ENCODE measurements around the gene ZCRB1. TPM values are rescaled to one million over a fixed set of nuclear protein-coding genes. Genes with fewer than 3 reads are reported as not detected.
"Not testable (repeated sequence)": the region's sequence is repeated elsewhere in the genome, so short reads cannot be mapped to it uniquely, and the experiment has no call there.

ZCRB1 gene
- total RNA-seq, 6 experiments from 2014 or later = 54.0 to 71.8 (median 64.6) TPM

DNA sequence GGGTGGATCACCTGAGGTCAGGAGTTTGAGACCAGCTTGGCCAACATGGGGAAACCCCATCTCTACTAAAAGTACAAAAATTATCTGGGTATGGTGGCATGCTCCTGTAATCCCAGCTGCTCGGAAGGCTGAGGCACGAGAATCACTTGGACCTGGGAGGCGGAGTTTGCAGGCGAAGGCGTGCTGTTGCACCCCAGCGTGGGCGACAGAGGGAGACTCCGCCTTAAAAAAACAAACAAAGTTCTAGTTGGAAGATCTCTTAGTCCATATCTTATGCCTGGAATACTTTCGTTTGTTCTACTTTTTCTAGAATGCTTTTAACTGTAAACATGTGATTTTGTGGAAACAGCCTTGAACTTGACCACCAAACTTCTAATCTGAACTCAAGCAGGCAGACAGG, 38.8 kb upstream of the ZCRB1 start:
- H3K27me3 Mint-ChIP-seq (ENCODE audit: insufficient read depth) = no peaks in the 10 kb centered on the region
- DNase-seq = no peak
- H3K27ac Mint-ChIP-seq = no peak overlapping the region
- TF ChIP-seq, protein P1, sequence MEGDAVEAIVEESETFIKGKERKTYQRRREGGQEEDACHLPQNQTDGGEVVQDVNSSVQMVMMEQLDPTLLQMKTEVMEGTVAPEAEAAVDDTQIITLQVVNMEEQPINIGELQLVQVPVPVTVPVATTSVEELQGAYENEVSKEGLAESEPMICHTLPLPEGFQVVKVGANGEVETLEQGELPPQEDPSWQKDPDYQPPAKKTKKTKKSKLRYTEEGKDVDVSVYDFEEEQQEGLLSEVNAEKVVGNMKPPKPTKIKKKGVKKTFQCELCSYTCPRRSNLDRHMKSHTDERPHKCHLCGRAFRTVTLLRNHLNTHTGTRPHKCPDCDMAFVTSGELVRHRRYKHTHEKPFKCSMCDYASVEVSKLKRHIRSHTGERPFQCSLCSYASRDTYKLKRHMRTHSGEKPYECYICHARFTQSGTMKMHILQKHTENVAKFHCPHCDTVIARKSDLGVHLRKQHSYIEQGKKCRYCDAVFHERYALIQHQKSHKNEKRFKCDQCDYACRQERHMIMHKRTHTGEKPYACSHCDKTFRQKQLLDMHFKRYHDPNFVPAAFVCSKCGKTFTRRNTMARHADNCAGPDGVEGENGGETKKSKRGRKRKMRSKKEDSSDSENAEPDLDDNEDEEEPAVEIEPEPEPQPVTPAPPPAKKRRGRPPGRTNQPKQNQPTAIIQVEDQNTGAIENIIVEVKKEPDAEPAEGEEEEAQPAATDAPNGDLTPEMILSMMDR (IDR thresholded peaks at IDR 0.05) = no peak
- no peak overlapping the region for H3K4me3 Mint-ChIP-seq
- H3K9me3 Mint-ChIP-seq = no peaks in the 10 kb centered on the region
- peaks cover 17% of the 10 kb centered on the region; the same call in 1 of the 2 replicates for H3K36me3 Mint-ChIP-seq (ENCODE audit: low read depth)
- H3K4me1 Mint-ChIP-seq (ENCODE audit: low read depth) = peaks cover 25% of the 10 kb centered on the region

DNA sequence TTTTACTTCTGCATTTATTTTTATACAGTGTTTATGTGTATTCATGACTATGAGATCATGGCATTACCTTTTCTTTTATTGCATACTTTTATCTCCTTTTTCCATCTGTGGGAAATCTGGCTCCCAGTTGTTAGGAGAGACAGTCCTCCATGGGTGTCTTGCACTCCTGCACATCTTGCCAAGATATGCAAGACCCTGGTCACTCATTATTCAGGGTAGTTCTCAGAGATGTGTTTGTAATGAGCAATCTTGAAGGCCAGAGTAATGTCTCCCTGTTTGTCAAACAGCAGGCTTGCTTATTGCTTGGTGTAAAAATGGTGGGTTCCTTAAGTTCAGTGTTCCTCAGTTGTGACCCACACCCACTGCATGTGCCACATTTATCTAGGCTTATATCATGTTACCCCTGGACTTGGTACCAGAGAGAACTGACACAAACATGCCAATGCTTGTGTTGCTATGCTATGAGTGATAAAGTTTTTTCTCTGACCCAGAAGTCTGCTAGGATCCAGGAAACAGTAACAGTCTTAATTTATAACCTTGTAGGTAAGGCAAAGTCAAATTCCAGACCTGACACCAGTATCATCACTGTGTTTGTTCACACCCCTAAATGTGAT, 36.9 kb upstream of the ZCRB1 start:
- no peak for DNase-seq
- Mint-ChIP-seq H3K4me3 (no peak overlapping the region), H3K27ac (peak overlapping the region; percentile 12; the same call in 1 of the 2 replicates), H3K9me3 (no peaks in the 10 kb centered on the region), H3K27me3 (ENCODE audit: insufficient read depth) (no peaks in the 10 kb centered on the region), H3K4me1 (ENCODE audit: low read depth) (peaks cover 25% of the 10 kb centered on the region), H3K36me3 (ENCODE audit: low read depth) (peaks cover 21% of the 10 kb centered on the region; the same call in 1 of the 2 replicates)
- TF ChIP-seq, protein P1 (IDR thresholded peaks at IDR 0.05) = no peak

DNA sequence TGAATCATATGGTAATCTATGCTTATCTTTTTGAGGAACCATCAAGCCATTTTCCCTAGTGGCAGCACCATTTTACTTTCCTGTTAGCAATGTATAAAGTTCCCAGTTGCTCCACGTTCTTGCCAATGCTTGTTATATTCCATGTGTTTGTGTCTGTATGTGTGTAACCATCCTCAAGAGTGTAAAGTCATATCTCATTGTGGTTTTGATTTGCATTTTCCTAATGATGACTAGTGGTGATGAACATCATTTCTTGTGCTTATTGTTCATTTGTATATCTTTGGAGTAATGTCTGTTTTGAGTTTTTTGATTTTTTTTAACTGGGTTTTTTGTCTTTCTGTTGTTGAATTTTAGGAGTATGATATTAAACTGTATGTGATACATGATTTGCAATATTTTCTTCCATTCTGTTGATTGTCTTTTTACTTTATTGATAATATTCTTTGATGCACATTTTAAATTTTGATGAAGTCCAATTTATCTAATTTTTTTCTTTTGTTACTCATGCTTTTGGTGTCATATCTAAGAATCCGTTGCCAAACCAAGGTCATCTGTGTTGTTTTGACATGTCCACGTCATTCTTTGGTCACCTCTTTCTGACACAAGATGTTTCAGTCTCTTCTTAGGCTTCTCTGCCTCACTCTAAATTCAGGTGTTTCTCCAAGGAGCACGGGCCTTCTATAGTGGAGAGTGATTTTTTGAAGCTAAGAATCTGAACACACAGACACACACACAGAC, 36.2 kb upstream of the ZCRB1 start:
- peaks cover 25% of the 10 kb centered on the region for H3K4me1 Mint-ChIP-seq (ENCODE audit: low read depth)
- no peak for DNase-seq
- H3K27ac Mint-ChIP-seq = no peak overlapping the region
- H3K36me3 Mint-ChIP-seq (ENCODE audit: low read depth) = peaks cover 21% of the 10 kb centered on the region; the same call in 1 of the 2 replicates
- TF ChIP-seq, protein P1 (IDR thresholded peaks at IDR 0.05) = no peak
- no peaks in the 10 kb centered on the region for H3K9me3 Mint-ChIP-seq
- H3K27me3 Mint-ChIP-seq (ENCODE audit: insufficient read depth) = no peaks in the 10 kb centered on the region
- H3K4me3 Mint-ChIP-seq = no peak overlapping the region

DNA sequence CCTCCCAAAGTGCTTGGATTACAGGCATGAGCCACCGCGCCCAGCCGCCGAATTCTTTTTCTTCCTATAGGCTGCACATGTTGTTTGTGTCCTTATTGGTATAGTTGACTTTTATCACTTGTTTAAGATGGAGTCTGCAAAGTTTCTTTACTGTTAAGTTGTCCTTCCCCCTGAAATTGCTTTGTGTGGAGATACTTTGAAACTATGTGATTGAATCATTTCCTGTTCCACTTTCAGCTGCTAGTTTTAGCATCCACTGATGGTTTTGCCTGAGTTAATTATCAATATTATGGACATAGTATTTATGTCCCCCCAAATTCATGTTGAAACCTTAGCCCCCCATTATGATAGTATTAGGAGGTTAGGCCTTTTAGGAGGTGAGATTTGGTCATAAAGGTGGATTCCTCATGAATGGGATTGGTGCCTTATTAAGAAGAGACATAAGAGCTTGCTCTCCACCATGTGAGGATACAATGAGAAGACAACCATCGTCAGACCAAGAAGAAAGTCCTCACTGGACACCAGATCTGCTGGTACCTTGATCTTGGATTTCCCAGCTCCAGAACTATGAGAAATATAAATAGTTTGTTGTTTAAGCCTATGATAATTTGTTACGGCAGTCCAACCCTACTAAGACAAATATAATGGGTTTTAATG, 35.0 kb upstream of the ZCRB1 start:
- Mint-ChIP-seq H3K9me3 (no peaks in the 10 kb centered on the region), H3K27ac (peak overlapping the region; percentile 17), H3K4me3 (no peak overlapping the region), H3K36me3 (ENCODE audit: low read depth) (peaks cover 21% of the 10 kb centered on the region; the same call in 1 of the 2 replicates), H3K27me3 (ENCODE audit: insufficient read depth) (no peaks in the 10 kb centered on the region), H3K4me1 (ENCODE audit: low read depth) (peaks cover 25% of the 10 kb centered on the region)
- DNase-seq = no peak
- TF ChIP-seq, protein P1 (IDR thresholded peaks at IDR 0.05) = no peak

DNA sequence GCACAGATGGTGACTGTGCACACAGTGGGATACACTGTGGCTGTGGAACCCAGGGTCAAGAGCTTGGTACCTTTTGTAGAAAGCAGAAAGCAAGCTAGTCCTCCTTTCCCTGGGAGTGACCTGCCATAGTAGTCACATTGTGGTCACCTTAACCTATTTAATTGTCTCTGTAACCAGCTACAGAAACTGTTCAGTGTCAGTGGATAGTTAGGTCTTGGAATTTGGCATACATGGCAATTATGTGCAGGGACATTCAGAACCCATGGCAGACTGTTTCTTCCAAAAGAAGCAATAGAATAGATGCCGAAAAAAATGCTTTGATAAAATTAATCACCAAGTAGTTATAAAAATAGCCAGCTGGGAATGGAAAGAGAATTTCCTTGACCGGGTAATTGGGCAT, 30.4 kb upstream of the ZCRB1 start:
- H3K4me3 Mint-ChIP-seq = no peak overlapping the region
- H3K4me1 Mint-ChIP-seq (ENCODE audit: low read depth) = peaks cover 13% of the 10 kb centered on the region
- H3K9me3 Mint-ChIP-seq = no peaks in the 10 kb centered on the region
- DNase-seq = no peak
- H3K27me3 Mint-ChIP-seq (ENCODE audit: insufficient read depth) = no peaks in the 10 kb centered on the region
- H3K36me3 Mint-ChIP-seq (ENCODE audit: low read depth) = peaks cover 9% of the 10 kb centered on the region; the same call in 1 of the 2 replicates
- TF ChIP-seq, protein P1 (IDR thresholded peaks at IDR 0.05) = no peak
- H3K27ac Mint-ChIP-seq = peak overlapping the region; percentile 15; the same call in 1 of the 2 replicates

DNA sequence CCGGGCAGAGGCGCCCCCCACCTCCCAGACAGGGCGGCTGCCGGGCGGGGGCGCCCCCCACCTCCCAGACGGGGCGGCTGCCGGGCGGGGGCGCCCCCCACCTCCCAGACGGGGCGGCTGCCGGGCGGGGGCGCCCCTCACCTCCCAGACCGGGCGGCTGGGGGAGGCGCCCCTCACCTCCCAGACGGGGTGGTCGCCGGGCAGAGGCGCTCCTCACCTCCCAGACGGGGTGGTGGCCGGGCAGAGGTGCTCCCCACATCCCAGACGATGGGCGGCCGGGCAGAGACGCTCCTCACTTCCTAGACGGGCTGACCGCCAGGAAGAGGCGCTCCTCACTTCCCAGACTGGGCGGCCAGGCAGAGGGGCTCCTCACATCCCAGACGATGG, 24.1 kb upstream of the ZCRB1 start:
- not testable (repeated sequence) for H3K36me3 Mint-ChIP-seq (ENCODE audit: low read depth); H3K4me3 Mint-ChIP-seq; H3K27ac Mint-ChIP-seq; H3K27me3 Mint-ChIP-seq (ENCODE audit: insufficient read depth); H3K4me1 Mint-ChIP-seq (ENCODE audit: low read depth); H3K9me3 Mint-ChIP-seq; DNase-seq

DNA sequence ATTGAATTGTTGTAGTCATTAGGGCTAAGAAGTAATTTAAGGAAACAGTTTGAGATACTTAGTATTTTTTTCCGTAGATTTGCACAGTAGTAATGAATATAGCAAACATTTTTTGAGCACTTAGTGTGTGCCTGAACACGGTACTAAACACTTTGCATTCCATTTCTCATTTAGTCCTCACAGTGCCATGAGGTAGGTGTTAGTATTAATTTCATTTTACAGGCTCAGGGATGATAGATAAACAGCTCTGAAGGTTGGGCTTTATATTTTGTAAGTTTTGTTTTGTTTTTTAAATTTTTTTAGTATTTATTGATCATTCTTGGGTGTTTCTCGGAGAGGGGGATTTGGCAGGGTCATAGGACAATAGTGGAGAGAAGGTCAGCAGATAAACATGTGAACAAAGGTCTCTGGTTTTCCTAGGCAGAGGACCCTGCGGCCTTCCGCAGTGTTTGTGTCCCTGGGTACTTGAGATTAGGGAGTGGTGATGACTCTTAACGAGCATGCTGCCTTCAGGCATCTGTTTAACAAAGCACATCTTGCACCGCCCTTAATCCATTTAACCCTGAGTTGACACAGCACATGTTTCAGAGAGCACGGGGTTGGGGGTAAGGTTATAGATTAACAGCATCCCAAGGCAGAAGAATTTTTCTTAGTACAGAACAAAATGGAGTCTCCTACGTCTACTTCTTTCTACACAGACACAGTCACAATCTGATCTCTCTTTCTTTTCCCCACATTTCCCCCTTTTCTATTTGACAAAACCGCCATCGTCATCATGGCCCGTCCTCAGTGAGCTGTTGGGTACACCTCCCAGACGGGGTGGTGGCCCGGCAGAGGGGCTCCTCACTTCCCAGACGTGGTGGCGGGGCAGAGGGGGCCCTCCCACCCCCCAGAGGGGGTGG, 23.5 kb upstream of the ZCRB1 start:
- H3K9me3 Mint-ChIP-seq; H3K4me1 Mint-ChIP-seq (ENCODE audit: low read depth); DNase-seq; H3K36me3 Mint-ChIP-seq (ENCODE audit: low read depth); H3K27me3 Mint-ChIP-seq (ENCODE audit: insufficient read depth); H3K27ac Mint-ChIP-seq; H3K4me3 Mint-ChIP-seq: not testable (repeated sequence)
